IgD-negative memory B cell (primary cell): ENCODE data around the gene FRAS1. TPM values are rescaled to one million over a fixed set of nuclear protein-coding genes. Genes with fewer than 3 reads are reported as not detected.

Experiments
- H3K27ac Mint-ChIP-seq, 3 donors: one replicate each; pipeline ENCODE4 v1.8.0; 2020 to 2022; ENCODE audit warnings: mild to moderate bottlenecking in 3 of 3, mixed read lengths in 3 of 3, moderate library complexity in 1 of 3
- H3K27me3 Mint-ChIP-seq: one replicate; pipeline ENCODE4 v1.8.0; 2021; ENCODE audit warnings: mixed read lengths
- H3K36me3 Mint-ChIP-seq: one replicate; pipeline ENCODE4 v1.8.0; 2020; ENCODE audit warnings: mild to moderate bottlenecking, mixed read lengths
- H3K4me1 Mint-ChIP-seq, 3 donors: one replicate each; pipeline ENCODE4 v1.8.0; 2020 to 2022; ENCODE audit warnings: mixed read lengths in 3 of 3, mild to moderate bottlenecking in 1 of 3
- H3K4me3 Mint-ChIP-seq, 4 donors: one replicate each; pipeline ENCODE4 v1.8.0; 2020 to 2022; ENCODE audit warnings: mild to moderate bottlenecking in 4 of 4, mixed read lengths in 4 of 4, moderate library complexity in 3 of 4
- H3K9me3 Mint-ChIP-seq, 3 donors: one replicate each; pipeline ENCODE4 v1.8.0; 2020 to 2021; ENCODE audit warnings: mixed read lengths in 3 of 3, mild to moderate bottlenecking in 1 of 3
- polyA plus RNA-seq: library from polyadenylated mRNA; unstranded; fragments of 300-500 nt; fragmentation: Illumina TruSeq; gene quantifications from one replicate; pipeline ENCODE4 v1.2.3, GENCODE V29; 2021

FRAS1 gene
- polyA plus RNA-seq, 1 donor from 2014 or later: not detected

DNA sequence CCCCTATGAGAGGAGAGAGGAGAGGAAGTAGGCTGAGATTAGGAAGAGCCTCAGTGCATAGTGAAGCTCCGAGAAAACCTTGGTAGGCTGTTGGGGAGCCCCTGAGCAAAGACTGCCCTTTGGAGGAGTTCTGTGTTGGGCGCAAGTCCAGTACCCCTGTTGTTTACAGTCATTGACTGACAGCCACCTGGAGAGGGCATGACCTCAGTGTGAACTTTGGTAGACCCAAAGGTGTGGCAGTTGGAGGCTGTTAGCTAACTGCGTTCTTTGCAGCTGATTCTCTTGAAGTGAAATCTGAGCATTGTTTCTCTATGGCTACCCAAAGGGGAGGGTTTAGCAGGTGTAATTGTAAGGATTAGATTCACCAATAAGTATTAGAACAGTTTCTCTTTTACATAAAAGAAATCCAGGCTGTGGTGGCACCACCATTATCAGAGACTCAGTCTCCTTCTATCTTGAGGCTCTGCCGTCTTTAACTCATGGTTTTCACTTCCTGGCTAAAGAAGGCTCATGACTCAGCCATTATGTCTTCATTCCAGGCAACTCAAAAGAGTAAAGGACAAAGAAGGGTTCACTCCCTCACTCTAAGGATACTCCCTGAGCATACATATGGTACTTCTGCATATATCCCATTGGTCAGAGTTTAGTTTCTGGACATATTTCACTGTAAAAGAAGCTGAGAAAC, 527.9 kb downstream of the FRAS1 start:
- peaks cover 2% of the 10 kb centered on the region for H3K27me3 Mint-ChIP-seq
- peaks cover 2 to 8% (median 6%) of the 10 kb centered on the region in 3 donors for H3K4me1 Mint-ChIP-seq
- peaks cover 0 to 4% (median 0%) of the 10 kb centered on the region in 3 donors for H3K9me3 Mint-ChIP-seq
- H3K27ac Mint-ChIP-seq: no peak overlapping the region
- H3K36me3 Mint-ChIP-seq: no peaks in the 10 kb centered on the region
- no peak overlapping the region for H3K4me3 Mint-ChIP-seq

DNA sequence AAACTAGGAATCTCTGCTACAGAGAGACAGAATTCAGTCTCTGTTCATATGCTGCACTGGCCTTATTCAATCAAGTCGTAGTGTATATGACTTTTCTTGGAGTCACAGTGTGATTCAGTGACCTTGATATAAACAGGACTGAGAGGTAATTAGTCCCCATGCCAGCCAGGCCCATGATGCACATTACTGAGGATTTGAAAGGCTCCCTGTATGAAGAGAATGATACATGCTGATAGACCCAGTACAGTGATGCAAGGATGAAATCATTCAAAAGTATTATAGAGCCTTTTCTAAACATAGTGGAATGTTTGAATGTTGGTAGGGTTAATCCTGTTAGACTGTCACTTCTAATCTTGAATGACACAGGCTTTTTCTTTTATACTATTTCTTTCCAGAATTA, 528.5 kb downstream of the FRAS1 start:
- Mint-ChIP-seq H3K4me1 (peaks cover 2 to 8% (median 6%) of the 10 kb centered on the region in 3 donors), H3K27ac (no peak overlapping the region), H3K9me3 (peaks cover 0 to 4% (median 0%) of the 10 kb centered on the region in 3 donors), H3K4me3 (no peak overlapping the region), H3K27me3 (peaks cover 2% of the 10 kb centered on the region), H3K36me3 (no peaks in the 10 kb centered on the region)

DNA sequence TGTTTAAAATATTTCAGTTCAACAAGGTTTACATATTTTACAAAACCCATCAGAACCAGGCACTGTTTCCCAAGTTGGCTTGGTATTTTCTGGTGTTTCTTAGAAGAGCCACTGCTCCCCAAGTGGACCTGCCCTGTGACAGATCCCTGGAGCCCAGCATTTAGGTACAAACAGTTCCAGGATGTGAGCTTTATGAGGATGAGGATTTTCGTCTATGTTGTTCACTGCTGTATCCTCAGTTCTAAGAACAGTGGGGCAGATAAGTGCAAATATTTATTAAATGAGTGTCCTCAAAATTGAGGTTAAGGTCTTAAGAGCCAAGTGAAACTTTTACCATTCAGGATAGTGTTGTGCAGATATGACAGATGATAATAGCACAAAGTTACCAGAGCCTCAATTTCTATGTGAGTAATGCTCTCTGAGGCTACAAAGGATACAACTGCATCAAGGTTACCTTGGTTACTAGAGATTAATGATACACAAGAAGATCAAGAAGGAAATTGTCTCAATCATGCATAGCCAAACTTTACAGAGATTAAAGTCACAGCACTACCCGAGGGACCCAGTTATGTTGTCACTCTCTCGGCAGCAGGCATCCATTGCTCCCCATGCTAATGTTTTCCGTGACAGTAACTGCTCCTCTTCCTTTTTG, 531.9 kb downstream of the FRAS1 start:
- no peak overlapping the region for H3K4me3 Mint-ChIP-seq
- H3K36me3 Mint-ChIP-seq: no peaks in the 10 kb centered on the region
- peak overlapping the region in 1 of 3 donors; percentile 23 for H3K27ac Mint-ChIP-seq
- peaks cover 2% of the 10 kb centered on the region for H3K27me3 Mint-ChIP-seq
- H3K4me1 Mint-ChIP-seq: peaks cover 3 to 9% (median 6%) of the 10 kb centered on the region in 3 donors
- H3K9me3 Mint-ChIP-seq: peaks cover 0 to 4% (median 0%) of the 10 kb centered on the region in 3 donors

DNA sequence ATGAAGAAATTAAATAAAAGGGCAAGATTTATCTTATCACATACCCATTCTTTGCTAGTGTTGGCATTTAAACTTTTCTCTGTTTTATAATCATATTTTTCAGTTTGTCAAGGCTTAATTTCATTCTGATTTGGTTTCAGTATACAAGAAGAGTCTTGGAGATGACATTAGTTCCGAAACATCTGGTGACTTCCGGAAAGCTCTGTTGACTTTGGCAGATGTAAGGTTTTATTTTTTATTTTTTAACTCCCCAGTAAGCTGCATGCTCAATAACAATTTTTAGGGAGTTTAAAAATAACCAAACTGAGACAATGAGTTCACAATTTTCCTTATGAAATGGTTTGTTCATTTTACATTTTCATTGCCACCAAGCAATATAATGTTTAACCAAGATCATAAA, 534.3 kb downstream of the FRAS1 start:
- H3K27me3 Mint-ChIP-seq: peaks cover 2% of the 10 kb centered on the region
- no peak overlapping the region for H3K4me3 Mint-ChIP-seq
- peaks cover 0 to 4% (median 0%) of the 10 kb centered on the region in 3 donors for H3K9me3 Mint-ChIP-seq
- peaks cover 3 to 9% (median 6%) of the 10 kb centered on the region in 3 donors for H3K4me1 Mint-ChIP-seq
- H3K36me3 Mint-ChIP-seq: no peaks in the 10 kb centered on the region
- no peak overlapping the region for H3K27ac Mint-ChIP-seq

DNA sequence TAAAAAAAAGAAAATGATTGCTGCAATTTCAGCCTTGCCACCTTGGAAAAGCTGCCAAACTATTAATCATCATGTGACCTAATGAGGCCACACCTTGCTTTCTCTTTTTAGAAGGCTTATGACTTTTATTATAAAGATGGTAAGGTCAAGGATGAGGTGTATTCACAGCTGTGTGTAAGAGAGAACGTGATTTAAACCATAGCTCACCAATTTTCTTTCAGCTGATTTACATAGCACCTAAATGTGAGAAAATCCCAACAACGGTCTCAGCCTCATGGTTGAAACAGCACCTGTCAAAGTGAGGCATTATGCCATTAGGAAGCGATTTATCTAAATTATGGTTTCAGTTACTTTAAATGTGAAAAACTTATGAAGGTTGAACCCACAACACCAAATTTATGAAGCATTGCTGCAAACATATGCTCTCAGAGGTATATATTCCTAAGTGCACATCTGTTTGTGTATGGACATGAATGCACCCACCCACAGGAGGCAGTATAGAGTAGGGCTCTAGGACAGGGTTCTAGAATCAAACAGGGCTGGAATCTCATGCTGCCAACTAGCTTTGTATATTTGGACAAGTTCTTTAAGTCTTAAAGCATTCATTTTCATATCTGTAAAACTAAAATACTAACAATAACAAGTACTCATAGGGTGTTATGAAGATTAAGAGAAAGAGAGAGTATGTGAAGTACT, 535.1 kb downstream of the FRAS1 start:
- Mint-ChIP-seq H3K9me3 (peaks cover 0 to 4% (median 0%) of the 10 kb centered on the region in 3 donors), H3K36me3 (no peaks in the 10 kb centered on the region), H3K27ac (no peak overlapping the region), H3K4me3 (no peak overlapping the region), H3K27me3 (peaks cover 2% of the 10 kb centered on the region), H3K4me1 (peaks cover 3 to 9% (median 6%) of the 10 kb centered on the region in 3 donors)

Other genes with a start within 250 kb of the FRAS1 start
- 40.1 TPM for gene CNOT6L, start 238.0 kb upstream of the FRAS1 start, polyA plus RNA-seq
- gene MRPL1, start 194.5 kb upstream of the FRAS1 start, polyA plus RNA-seq: 30.0 TPM